ENCODE results near the gene UBE2QL1. TPM values are rescaled to one million over a fixed set of nuclear protein-coding genes. Genes with fewer than 3 reads are reported as not detected.

Gene UBE2QL1
- total RNA-seq, 1 experiment from 2014 or later, result 0.11 TPM

- H3K4me1 ChIP-seq (ENCODE audit: insufficient read depth, low read length), result peaks cover 2% of the 10 kb centered on the region; the same call in 1 of the 2 replicates
- no peaks in the 10 kb centered on the region for H4K20me1 ChIP-seq (ENCODE audit: control insufficient read depth, insufficient read depth, insufficient read length)
- no peaks in the 10 kb centered on the region for H3K23me2 ChIP-seq (ENCODE audit: insufficient read length, low read depth, low read length, poor library complexity, severe bottlenecking)
- Mint-ChIP-seq H3K27ac (no peak overlapping the region), H3K4me1 (peaks cover 6 to 18% of the 10 kb centered on the region in 2 experiments), H3K9me3 (no peaks in the 10 kb centered on the region), H3K4me3 (no peak overlapping the region), H3K27me3 (ENCODE audit: low read depth) (peaks cover 6% of the 10 kb centered on the region; the same call in 1 of the 2 replicates), H3K36me3 (ENCODE audit: insufficient read depth in 1 of 3, low read depth in 3 of 3) (no peaks in the 10 kb centered on the region)
- H3K79me2 ChIP-seq (ENCODE audit: insufficient read depth, low read length), result no peaks in the 10 kb centered on the region
- no peak overlapping the region for H2BK20ac ChIP-seq (ENCODE audit: low read depth, low read length, poor library complexity, severe bottlenecking)
- no peak overlapping the region for H4K5ac ChIP-seq (ENCODE audit: insufficient read length, low read depth, low read length)
- no peak overlapping the region for H4K8ac ChIP-seq (replicated peaks; ENCODE audit: insufficient read length, low read depth, low read length)
- H3T11ph ChIP-seq (ENCODE audit: low read length), result no peak overlapping the region
- H3K27ac ChIP-seq (ENCODE audit: insufficient read length, low read depth, low read length), result no peak overlapping the region
- no peak overlapping the region for H3K4ac ChIP-seq (ENCODE audit: low read depth, low read length)
- H3K23ac ChIP-seq (ENCODE audit: insufficient read length, low read depth, low read length), result no peak overlapping the region
- no peak overlapping the region for H2BK15ac ChIP-seq (ENCODE audit: low read depth, low read length)
- H2AFZ ChIP-seq (ENCODE audit: low read length), result no peak overlapping the region
- no peaks in the 10 kb centered on the region for H3K79me1 ChIP-seq (ENCODE audit: insufficient read depth, low read depth, low read length, poor library complexity, severe bottlenecking)
- H3K9ac ChIP-seq (ENCODE audit: extremely low read depth, insufficient read length, low read length), result no peak overlapping the region
- H3K56ac ChIP-seq (ENCODE audit: insufficient read length, low read depth, low read length), result no peak overlapping the region
- no peak overlapping the region for H2BK5ac ChIP-seq (ENCODE audit: insufficient read length, low read length)
- DNase-seq, result no peak
- no CpG with 5 or more reads among the region's 11 CpGs for WGBS (ENCODE audit: extremely low coverage, insufficient read length, low lambda C conversion rate)
- no peaks in the 10 kb centered on the region for H3K27me3 ChIP-seq (ENCODE audit: insufficient read depth, low read length)
- no peak for TF ChIP-seq CTCF (conservative IDR thresholded peaks at IDR 0.05)
- no peak overlapping the region for H4K91ac ChIP-seq (ENCODE audit: insufficient read length, low read depth, low read length)
- H2BK12ac ChIP-seq (ENCODE audit: insufficient read length, low read depth, low read length), result no peak overlapping the region
- H2AK5ac ChIP-seq (ENCODE audit: insufficient read length, low read length), result no peak overlapping the region
- H3K18ac ChIP-seq (ENCODE audit: insufficient read length, low read depth, low read length), result no peak overlapping the region
- no peak overlapping the region; the same call in 1 of the 2 replicates for H3K14ac ChIP-seq (ENCODE audit: insufficient read depth, low read length)
- H3K4me2 ChIP-seq (ENCODE audit: insufficient read depth, insufficient read length, low read length), result no peak overlapping the region
- no peak overlapping the region for H2BK120ac ChIP-seq (ENCODE audit: low read depth, low read length, poor library complexity, severe bottlenecking)
- H3K9me3 ChIP-seq (ENCODE audit: control insufficient read depth, low read depth, low read length), result no peaks in the 10 kb centered on the region
Observed at GRCh38 chr5:6478793-6479192, 30.1 kb downstream of the UBE2QL1 start.
